ENCODE data around the gene NCKAP5.

DNA sequence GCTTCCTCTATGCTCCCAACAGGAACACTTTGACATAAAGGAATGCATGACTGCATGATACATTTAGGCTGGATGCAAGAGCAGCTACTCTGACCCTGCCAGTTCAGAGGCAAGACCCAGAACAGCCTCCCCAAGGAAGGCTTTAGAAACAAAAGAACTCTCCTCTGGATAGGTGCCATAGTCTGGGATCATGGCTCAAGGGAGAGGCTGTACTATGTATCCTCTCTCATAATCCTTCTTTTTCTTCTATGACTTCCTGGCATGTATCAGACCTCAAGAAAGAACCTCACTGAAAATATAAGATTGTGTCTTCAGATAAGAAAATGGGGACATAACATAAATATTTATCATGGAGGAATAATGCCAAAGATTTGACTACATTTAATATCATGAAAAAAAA is 704.3 kb downstream of the NCKAP5 start:
- TF ChIP-seq CTCF (conservative IDR thresholded peaks at IDR 0.05; ENCODE audit: low read depth, low read length), result no peak
- no peak for TF ChIP-seq EZH2 (IDR thresholded peaks at IDR 0.05; ENCODE audit: low read length, unreplicated experiment)
- no peak for TF ChIP-seq EZH2phosphoT487 (IDR thresholded peaks at IDR 0.05; ENCODE audit: borderline replicate concordance, low read length)

Data from PC-3 (cell line).